ENCODE measurements around the gene SERP2.

Gene SERP2

DNA sequence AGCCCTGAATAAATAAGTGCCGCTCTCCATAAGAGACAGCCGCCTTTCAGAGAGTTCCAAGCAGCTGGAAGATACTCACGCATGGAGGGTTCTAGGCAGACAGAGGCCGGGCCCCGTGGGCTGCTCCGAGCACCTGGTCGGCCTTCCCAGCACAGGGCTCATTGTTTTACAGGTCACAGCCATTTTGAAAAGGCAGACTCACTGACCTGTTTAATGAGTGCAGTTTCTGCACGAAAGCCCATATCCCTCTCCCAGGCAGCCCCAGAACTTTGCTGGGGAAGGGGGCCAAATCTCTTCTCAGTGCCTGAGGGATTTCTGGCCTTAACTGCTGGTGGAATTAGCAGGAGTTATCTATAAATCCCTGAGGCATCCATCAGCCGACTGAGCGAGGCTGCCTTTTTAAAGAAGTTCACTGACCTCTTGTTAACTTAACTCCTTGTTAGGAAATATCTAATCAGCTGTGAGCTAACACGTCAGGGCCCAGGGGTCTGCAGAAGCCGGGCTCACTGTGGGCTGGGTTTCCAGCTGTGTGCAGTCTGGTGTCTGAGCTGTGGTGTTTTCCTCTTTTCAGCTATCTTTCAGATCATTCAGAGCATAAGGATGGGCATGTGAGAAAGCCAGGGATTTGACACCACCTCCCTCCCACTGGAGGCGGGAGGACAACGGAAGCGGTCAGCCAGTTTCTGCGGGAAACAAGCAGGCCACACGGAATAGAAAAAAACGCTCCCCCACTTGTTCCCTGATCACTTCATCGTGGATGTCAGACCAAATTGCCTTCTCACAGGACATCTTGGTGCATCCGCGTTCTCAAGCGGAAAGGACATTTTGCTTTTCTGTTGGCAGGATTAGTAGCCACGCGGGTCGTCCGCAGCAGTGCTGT is 23.3 kb downstream of the SERP2 start:
- TF ChIP-seq, protein P1, sequence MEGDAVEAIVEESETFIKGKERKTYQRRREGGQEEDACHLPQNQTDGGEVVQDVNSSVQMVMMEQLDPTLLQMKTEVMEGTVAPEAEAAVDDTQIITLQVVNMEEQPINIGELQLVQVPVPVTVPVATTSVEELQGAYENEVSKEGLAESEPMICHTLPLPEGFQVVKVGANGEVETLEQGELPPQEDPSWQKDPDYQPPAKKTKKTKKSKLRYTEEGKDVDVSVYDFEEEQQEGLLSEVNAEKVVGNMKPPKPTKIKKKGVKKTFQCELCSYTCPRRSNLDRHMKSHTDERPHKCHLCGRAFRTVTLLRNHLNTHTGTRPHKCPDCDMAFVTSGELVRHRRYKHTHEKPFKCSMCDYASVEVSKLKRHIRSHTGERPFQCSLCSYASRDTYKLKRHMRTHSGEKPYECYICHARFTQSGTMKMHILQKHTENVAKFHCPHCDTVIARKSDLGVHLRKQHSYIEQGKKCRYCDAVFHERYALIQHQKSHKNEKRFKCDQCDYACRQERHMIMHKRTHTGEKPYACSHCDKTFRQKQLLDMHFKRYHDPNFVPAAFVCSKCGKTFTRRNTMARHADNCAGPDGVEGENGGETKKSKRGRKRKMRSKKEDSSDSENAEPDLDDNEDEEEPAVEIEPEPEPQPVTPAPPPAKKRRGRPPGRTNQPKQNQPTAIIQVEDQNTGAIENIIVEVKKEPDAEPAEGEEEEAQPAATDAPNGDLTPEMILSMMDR (conservative IDR thresholded peaks at IDR 0.05; ENCODE audit: low read depth), result no peak
- no peak for DNase-seq (ENCODE audit: low spot score)
- POLR2A ChIA-PET (ENCODE audit: low non-redundant PET), result no interaction called here
- CTCF ChIA-PET, result interaction anchor here (0.6 to 0.7 kb wide), 2 partner anchors 239 to 1861 kb away, joined by 3 read pairs; no protein-coding TSS in a partner anchor
- H3K27ac ChIP-seq, result no peak overlapping the region

GRCh38 chr13:44397766-44398223 is 24.2 kb downstream of the SERP2 start:
- CTCF ChIA-PET, result interaction anchor here (0.5 to 0.6 kb wide), 2 partner anchors 238 to 490 kb away, joined by 3 read pairs; no protein-coding TSS in a partner anchor
- H3K27ac ChIP-seq, result no peak overlapping the region
- no peak for DNase-seq (ENCODE audit: low spot score)
- POLR2A ChIA-PET (ENCODE audit: low non-redundant PET), result no interaction called here
- TF ChIP-seq, protein P1 (conservative IDR thresholded peaks at IDR 0.05; ENCODE audit: low read depth), result no peak

- POLR2A ChIA-PET (ENCODE audit: low non-redundant PET), result no interaction called here
- TF ChIP-seq, protein P1 (conservative IDR thresholded peaks at IDR 0.05; ENCODE audit: low read depth), result no peak
- CTCF ChIA-PET, result no interaction called here
- no peak for DNase-seq (ENCODE audit: low spot score)
- H3K27ac ChIP-seq, result no peak overlapping the region
Measured at GRCh38 chr13:44398606-44399005, 25.0 kb downstream of the SERP2 start.

- H3K27ac ChIP-seq, result no peak overlapping the region
- CTCF ChIA-PET, result no interaction called here
- no peak for DNase-seq (ENCODE audit: low spot score)
- TF ChIP-seq, protein P1 (conservative IDR thresholded peaks at IDR 0.05; ENCODE audit: low read depth), result no peak
- POLR2A ChIA-PET (ENCODE audit: low non-redundant PET), result no interaction called here
Measured at GRCh38 chr13:44399074-44399473, 25.4 kb downstream of the SERP2 start.

- ChIA-PET POLR2A (ENCODE audit: low non-redundant PET) (no interaction called here), CTCF (interaction anchor here (0.7 kb wide), 2 partner anchors 33 to 1754 kb away, joined by 7 read pairs; no protein-coding TSS in a partner anchor)
- H3K27ac ChIP-seq, result no peak overlapping the region
- DNase-seq (ENCODE audit: low spot score), result no peak
- TF ChIP-seq, protein P1 (conservative IDR thresholded peaks at IDR 0.05; ENCODE audit: low read depth), result no peak
Measured at GRCh38 chr13:44400736-44401135, 27.1 kb downstream of the SERP2 start.

- ChIA-PET CTCF (interaction anchor here (0.7 kb wide), 2 partner anchors 34 to 1755 kb away, joined by 7 read pairs; no protein-coding TSS in a partner anchor), POLR2A (ENCODE audit: low non-redundant PET) (no interaction called here)
- DNase-seq (ENCODE audit: low spot score), result no peak
- TF ChIP-seq, protein P1 (conservative IDR thresholded peaks at IDR 0.05; ENCODE audit: low read depth), result no peak
- no peak overlapping the region for H3K27ac ChIP-seq
Measured at GRCh38 chr13:44401577-44401976, 28.0 kb downstream of the SERP2 start.
